HG03342 (cell line): ENCODE data around the gene F2RL1.
"Not testable (repeated sequence)": the region's sequence is repeated elsewhere in the genome, so short reads cannot be mapped to it uniquely, and the experiment has no call there.

Experiments used
- ATAC-seq: cut with Tn5 transposase; IDR thresholded peaks from one replicate; pipeline ENCODE4 v1.9.1; 2021; ENCODE audit warnings: mild to moderate bottlenecking, moderate library complexity; ENCODE audit not compliant: unreplicated experiment

F2RL1 gene

GRCh38 chr5:76818844-76819831, at the start of gene F2RL1:
Gene F2RL1 (plus strand): TSS chr5:76819030. CDS start chr5:76819183, 153 bp downstream.
- ATAC-seq: no peak

GRCh38 chr5:76771041-76771440, 47.8 kb upstream of the F2RL1 start:
- ATAC-seq: not testable (repeated sequence)

- ATAC-seq: no peak
Measured at GRCh38 chr5:76771705-76772405, 47.0 kb upstream of the F2RL1 start.

GRCh38 chr5:76775921-76776320, 42.9 kb upstream of the F2RL1 start:
- ATAC-seq: no peak

GRCh38 chr5:76776391-76776790, 42.4 kb upstream of the F2RL1 start:
- ATAC-seq: no peak

- ATAC-seq: not testable (repeated sequence)
Measured at GRCh38 chr5:76780616-76781015, 38.2 kb upstream of the F2RL1 start.

GRCh38 chr5:76781775-76782174, 37.1 kb upstream of the F2RL1 start:
- ATAC-seq: no peak

- ATAC-seq: no peak
Measured at GRCh38 chr5:76782444-76782843, 36.4 kb upstream of the F2RL1 start.

GRCh38 chr5:76787237-76787636, 31.6 kb upstream of the F2RL1 start:
- no peak for ATAC-seq

GRCh38 chr5:76788362-76788761, 30.5 kb upstream of the F2RL1 start:
- ATAC-seq: no peak

GRCh38 chr5:76789275-76789674, 29.6 kb upstream of the F2RL1 start:
- not testable (repeated sequence) for ATAC-seq

- ATAC-seq: no peak
Measured at GRCh38 chr5:76789991-76790581, 28.7 kb upstream of the F2RL1 start.

GRCh38 chr5:76790632-76791290, 28.1 kb upstream of the F2RL1 start:
- no peak for ATAC-seq

- ATAC-seq: no peak
Measured at GRCh38 chr5:76791461-76791860, 27.4 kb upstream of the F2RL1 start.

- no peak for ATAC-seq
Measured at GRCh38 chr5:76794871-76795270, 24.0 kb upstream of the F2RL1 start.

GRCh38 chr5:76799588-76799987, 19.2 kb upstream of the F2RL1 start:
- ATAC-seq: no peak

- no peak for ATAC-seq
Measured at GRCh38 chr5:76800579-76800978, 18.3 kb upstream of the F2RL1 start.

GRCh38 chr5:76801159-76801802, 17.5 kb upstream of the F2RL1 start:
- ATAC-seq: no peak

GRCh38 chr5:76801803-76802195, 17.0 kb upstream of the F2RL1 start:
- no peak for ATAC-seq

- ATAC-seq: no peak
Measured at GRCh38 chr5:76804266-76804665, 14.6 kb upstream of the F2RL1 start.
